G401.6 (cell line): Measurements from ENCODE around the gene GEMIN5.

Source experiments
- FAIRE-seq: peaks from 2 replicates; lab custom pipeline; 2012; peaks lifted over from hg19 to GRCh38; lab: Jason Lieb, UNC

The GEMIN5 gene

DNA sequence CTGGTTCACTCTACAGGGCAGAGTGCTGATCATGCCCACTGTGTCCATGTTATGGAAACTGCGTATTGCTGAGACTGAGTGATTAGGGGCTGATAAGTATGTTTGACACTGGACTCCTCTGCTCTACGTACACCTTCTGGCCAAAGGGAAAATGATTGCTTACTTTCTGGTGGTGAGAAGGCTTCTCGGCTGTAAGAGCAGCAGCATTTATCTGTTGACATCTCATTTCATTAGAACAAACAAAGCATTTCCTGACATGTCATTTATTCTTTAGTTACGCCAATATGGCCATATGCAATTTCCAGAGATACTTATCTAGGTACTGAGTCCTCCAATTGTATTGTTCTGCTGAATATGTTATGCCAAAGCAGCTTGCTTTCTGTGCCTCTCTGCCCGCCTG lies 93.2 kb downstream of the GEMIN5 start:
- no peak for FAIRE-seq

DNA sequence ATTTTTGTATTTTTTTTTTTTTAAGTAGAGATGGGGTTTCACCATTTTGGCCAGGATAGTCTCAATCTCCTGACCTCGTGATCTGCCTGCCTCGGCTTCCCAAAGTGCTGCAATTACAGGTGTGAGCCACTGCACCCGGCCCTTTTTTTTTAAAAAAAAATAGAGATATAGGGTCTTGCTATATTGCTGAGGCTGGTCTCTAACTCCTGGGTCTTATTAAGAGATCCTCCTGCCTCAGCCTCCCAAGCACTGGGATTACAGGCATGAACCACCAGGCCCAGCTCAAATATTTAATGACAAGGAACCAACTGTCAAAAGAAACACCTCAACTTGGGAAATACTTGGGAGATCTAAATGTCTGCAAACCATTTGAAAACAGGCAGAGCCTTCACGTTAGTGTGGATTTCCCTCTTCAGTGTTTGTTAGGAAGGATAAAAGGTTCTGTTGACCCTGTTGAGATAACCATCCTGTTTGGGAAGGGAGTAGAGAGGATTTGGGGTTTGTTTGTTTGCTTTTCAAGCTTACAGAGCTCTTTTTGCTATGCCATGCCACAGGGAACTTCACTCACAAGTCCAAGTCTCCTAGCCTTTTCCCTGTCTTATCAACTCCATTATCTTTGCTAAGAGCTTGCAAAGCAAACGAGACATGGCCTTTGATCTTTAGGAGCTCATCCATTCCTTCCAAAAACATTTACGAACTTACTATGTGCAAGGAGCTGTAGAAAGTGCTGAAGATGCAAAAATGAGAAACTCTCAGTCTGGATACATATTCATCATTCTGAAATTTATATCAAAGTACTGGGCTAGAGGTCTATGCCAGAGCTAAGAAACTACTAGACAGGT lies 95.1 kb downstream of the GEMIN5 start:
- no peak for FAIRE-seq

GRCh38 chr5:154841273-154841661 lies 96.7 kb downstream of the GEMIN5 start:
- no peak for FAIRE-seq

GRCh38 chr5:154840435-154841272 lies 97.4 kb downstream of the GEMIN5 start:
- no peak for FAIRE-seq
